ENCODE data around the gene FBXL20. TPM values are rescaled to one million over a fixed set of nuclear protein-coding genes. Genes with fewer than 3 reads are reported as not detected.

Gene FBXL20
- total and polyA plus RNA-seq, 2 of the 8 experiments (the other 6 are each of a cell fraction or from before 2014, with no cell fraction given): 5.5 to 11.0 TPM

- Histone ChIP-seq H3K36me3 (ENCODE audit: control insufficient read depth in 2 of 4, insufficient read depth in 4 of 4, low read length in 3 of 4) (no peaks in the 10 kb centered on the region; a peak in 1 of 8 replicates), H2BK20ac (ENCODE audit: low read length) (no peak overlapping the region), H3K79me2 (ENCODE audit: control insufficient read depth in 1 of 2, insufficient read depth in 2 of 2, low read length in 2 of 2) (peaks cover 0 to 5% of the 10 kb centered on the region in 2 experiments; a peak in 1 of 4 replicates), H2BK120ac (replicated peaks; ENCODE audit: low read depth, low read length) (no peak overlapping the region), H3K18ac (ENCODE audit: extremely low read depth, low read length) (no peak overlapping the region), H3K27me3 (replicated peaks in 1 of 4; ENCODE audit: control insufficient read depth in 3 of 4, extremely low read depth in 1 of 4, insufficient read depth in 3 of 4, low read length in 3 of 4) (no peaks in the 10 kb centered on the region), H2BK5ac (ENCODE audit: low read depth, low read length) (no peak overlapping the region), H3K23me2 (ENCODE audit: low read depth, low read length) (no peaks in the 10 kb centered on the region), H4K8ac (ENCODE audit: extremely low read depth, insufficient read depth, low read length) (no peak overlapping the region), H3K79me1 (ENCODE audit: low read depth, low read length) (no peaks in the 10 kb centered on the region), H3K23ac (ENCODE audit: insufficient read length) (no peak overlapping the region), H4K5ac (ENCODE audit: insufficient read length, low read depth, low read length) (no peak overlapping the region), H2AK5ac (ENCODE audit: low read depth, low read length) (no peak overlapping the region), H3K4me3 (ENCODE audit: extremely low read depth in 1 of 4, insufficient read depth in 2 of 4, low read depth in 3 of 4, low read length in 4 of 4) (no peak overlapping the region), H3K14ac (ENCODE audit: insufficient read length) (no peak overlapping the region), H2BK12ac (ENCODE audit: low read depth, low read length) (no peak overlapping the region), H3K56ac (replicated peaks; ENCODE audit: insufficient read length, low read depth, low read length) (no peak overlapping the region), H3K4me1 (replicated peaks in 1 of 4; ENCODE audit: control insufficient read depth in 3 of 4, insufficient read depth in 4 of 4, low read length in 3 of 4) (no peaks in the 10 kb centered on the region), H3K9me3 (ENCODE audit: insufficient read depth in 2 of 2, low read depth in 1 of 2, low read length in 1 of 2) (no peaks in the 10 kb centered on the region), H2AFZ (ENCODE audit: low read length) (no peak overlapping the region), H4K20me1 (replicated peaks in 1 of 2; ENCODE audit: control insufficient read depth in 1 of 2, insufficient read depth in 2 of 2, low read length in 2 of 2) (no peaks in the 10 kb centered on the region), H3K4me2 (ENCODE audit: insufficient read depth in 1 of 2, low read depth in 2 of 2, low read length in 2 of 2) (no peak overlapping the region), H4K91ac (replicated peaks; ENCODE audit: insufficient read length, low read length) (no peak overlapping the region), H2BK15ac (ENCODE audit: low read length) (no peak overlapping the region), H3K27ac (ENCODE audit: low read depth, low read length) (no peak overlapping the region), H3K4ac (replicated peaks; ENCODE audit: insufficient read length, low read depth, low read length) (no peak overlapping the region), H3K9ac (replicated peaks in 1 of 4; ENCODE audit: extremely low read depth in 1 of 4, low read depth in 3 of 4, low read length in 3 of 4) (no peak overlapping the region)
- 90 to 100% methylated on average over 2 to 4 of the region's 5 CpGs for WGBS, 2 experiments (ENCODE audit: extremely low coverage in 1 of 2, insufficient coverage in 1 of 2, insufficient read length in 1 of 2, insufficient replicate concordance in 2 of 2, low coverage in 1 of 2, low lambda C conversion rate in 2 of 2, missing lambda C conversion rate in 1 of 2)
- CTCF ChIA-PET (ENCODE audit: partially characterized antibody): interaction anchor here (0.7 to 1.6 kb wide), 3 partner anchors 9 to 188 kb away, joined by 5 read pairs; partner anchors contain the start of gene FBXL20
- DNase-seq (ENCODE audit: low read depth in 1 of 2, low spot score in 2 of 2) (no peak), FAIRE-seq (no peak)
- TF ChIP-seq MAFK (IDR thresholded peaks at IDR 0.05; ENCODE audit: low read depth, low read length) (no peak), MAX (IDR thresholded peaks at IDR 0.05) (no peak), RFX5 (IDR thresholded peaks at IDR 0.05; ENCODE audit: borderline replicate concordance, low read depth, low read length) (no peak), SIN3A (conservative IDR thresholded peaks at IDR 0.05 in 1 of 2, IDR thresholded peaks at IDR 0.05 in 1 of 2; ENCODE audit: low read depth in 1 of 2, low read length in 2 of 2) (no peak)
- POLR2A ChIA-PET (ENCODE audit: partially characterized antibody): interaction anchor here (0.9 kb wide), 1 partner anchor 10 kb away, joined by 3 read pairs; the partner anchor contains the start of gene FBXL20
These were observed 10.0 kb downstream of the FBXL20 start for GRCh38 chr17:39391448-39391847.

Data from H1 (cell line).